SK-N-MC (cell line): ENCODE data around the gene SLC36A4.

Experiments used
- EZH2 ChIP-seq: fragments of 200-600 bp; sonication (generic); IDR thresholded peaks from one replicate; pipeline ENCODE4 v1.6.1; 2017; ENCODE audit warnings: antibody characterized with exemption
- FOXP2 ChIP-seq: optimal IDR thresholded peaks from 2 replicates; pipeline ENCODE3; 2011; ENCODE audit warnings: mild to moderate bottlenecking, moderate library complexity; ENCODE audit not compliant: insufficient read depth; ENCODE audit errors: extremely low read length, control extremely low read depth
- POLR2AphosphoS5 ChIP-seq: IDR thresholded peaks from 2 replicates; pipeline ENCODE4 v1.6.1; 2012; ENCODE audit warnings: mild to moderate bottlenecking, low read depth, low read length, borderline replicate concordance

DNA sequence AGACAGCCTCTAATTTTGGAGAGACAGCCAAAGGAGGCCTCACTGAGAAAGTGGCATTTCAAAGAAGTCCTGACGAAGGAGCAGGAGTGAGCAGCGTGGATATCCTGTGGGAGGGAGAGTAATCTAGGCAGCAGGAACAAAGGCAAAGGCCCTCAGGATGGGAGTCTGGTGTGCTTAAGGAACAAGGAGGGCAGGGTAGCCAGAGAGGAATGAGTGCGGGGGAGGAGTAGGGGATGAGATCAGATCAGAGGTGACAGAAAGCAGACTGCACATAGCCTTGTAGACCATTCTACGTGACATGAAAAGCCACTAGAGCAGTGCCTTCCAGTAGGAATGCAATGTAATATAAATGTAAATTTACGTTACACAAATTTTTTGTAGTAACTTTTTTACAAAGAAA, 5.6 kb downstream of the SLC36A4 start:
- TF ChIP-seq POLR2AphosphoS5 (no peak), EZH2 (no peak), FOXP2 (no peak)
